ENCODE results near the gene BIN1.

DNA sequence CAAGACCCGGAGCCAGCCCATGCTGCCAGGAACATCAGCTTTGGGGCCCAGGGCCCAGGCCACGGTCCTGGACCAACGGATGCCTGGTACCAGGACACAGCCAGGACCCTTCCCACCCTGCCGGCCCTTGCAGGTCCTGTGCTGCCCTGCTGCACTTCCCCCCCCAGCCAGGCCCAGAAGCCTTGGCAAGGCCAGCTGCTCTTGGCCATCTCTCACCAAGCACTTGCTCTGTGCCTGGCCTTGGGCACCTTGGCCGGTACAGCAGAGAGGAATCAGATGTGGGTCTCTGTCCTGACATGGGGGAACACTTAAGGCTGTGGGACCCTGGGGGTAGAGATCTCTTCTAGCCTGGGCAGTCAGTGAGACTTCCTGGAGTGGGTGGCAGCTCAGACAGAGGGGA lies 28.9 kb downstream of the BIN1 start:
- TF ChIP-seq CTCF (conservative IDR thresholded peaks at IDR 0.05; ENCODE audit: low read depth, low read length) (no peak), EZH2 (IDR thresholded peaks at IDR 0.05; ENCODE audit: borderline replicate concordance, low read depth, low read length, poor library complexity, severe bottlenecking) (no peak)

Measured in A673 (cell line).